HL-60 (cell line): ENCODE measurements around the gene TBC1D22A.

ENCODE experiments used
- DNase-seq, 2 experiments: peaks; one replicate each; pipeline ENCODE4 v3.0.0-alpha.2; 2010 to 2020; ENCODE audit warnings: low read depth in 1 of 2, low spot score in 1 of 2
- H3K27ac ChIP-seq: fragments of 250-450 bp; sonication (Bioruptor Pico); replicated peaks from 2 replicates; pipeline ENCODE4 v1.5.1; 2020; ENCODE audit warnings: mild to moderate bottlenecking, moderate library complexity
- H3K27me3 ChIP-seq: fragments of 250-450 bp; sonication (Bioruptor Pico); 2 replicates; pipeline ENCODE4 v1.5.1; 2021; ENCODE audit warnings: mild to moderate bottlenecking, moderate library complexity; ENCODE audit not compliant: insufficient read depth, poor library complexity, severe bottlenecking
- H3K4me3 ChIP-seq: replicated peaks from 2 replicates; pipeline ENCODE4 v1.5.1; 2011; ENCODE audit warnings: mild to moderate bottlenecking, control low read depth, low read length; ENCODE audit not compliant: insufficient read depth
- CTCF ChIP-seq: IDR thresholded peaks from one replicate; pipeline ENCODE4 v1.5.1; 2011; ENCODE audit warnings: low read length, control low read depth, inconsistent platforms; ENCODE audit not compliant: insufficient read depth
- GABPA ChIP-seq: IDR thresholded peaks from 2 replicates; pipeline ENCODE4 v1.6.1; 2012; ENCODE audit warnings: low read depth
- POLR2AphosphoS5 ChIP-seq: IDR thresholded peaks from 2 replicates; pipeline ENCODE4 v1.6.1; 2012; ENCODE audit warnings: low read depth
- REST ChIP-seq: IDR thresholded peaks from 2 replicates; pipeline ENCODE4 v1.6.1; 2012; ENCODE audit warnings: low read depth; ENCODE audit not compliant: insufficient replicate concordance
- SPI1 ChIP-seq: IDR thresholded peaks from 2 replicates; pipeline ENCODE4 v1.6.1; 2012; ENCODE audit warnings: low read depth, mild to moderate bottlenecking, borderline replicate concordance

The TBC1D22A gene

GRCh38 chr22:46969961-46970360 is 207.5 kb downstream of the TBC1D22A start:
- DNase-seq, result no peak
- no peak overlapping the region for H3K4me3 ChIP-seq
- no peak for TF ChIP-seq SPI1
- TF ChIP-seq GABPA, result no peak
- TF ChIP-seq REST, result no peak
- no peak for TF ChIP-seq CTCF
- TF ChIP-seq POLR2AphosphoS5, result no peak
- H3K27ac ChIP-seq, result no peak overlapping the region
- H3K27me3 ChIP-seq, result no peaks in the 10 kb centered on the region

- H3K27ac ChIP-seq, result no peak overlapping the region
- no peak for TF ChIP-seq POLR2AphosphoS5
- no peak for TF ChIP-seq SPI1
- TF ChIP-seq GABPA, result no peak
- no peak for TF ChIP-seq CTCF
- TF ChIP-seq REST, result no peak
- no peaks in the 10 kb centered on the region for H3K27me3 ChIP-seq
- no peak overlapping the region for H3K4me3 ChIP-seq
- DNase-seq, result no peak
These were observed 208.1 kb downstream of the TBC1D22A start for GRCh38 chr22:46970411-46971098.

- no peak overlapping the region for H3K4me3 ChIP-seq
- TF ChIP-seq GABPA, result no peak
- no peak for TF ChIP-seq CTCF
- no peak; the same call in 1 of the 2 replicates for TF ChIP-seq SPI1
- TF ChIP-seq REST, result no peak
- no peak for TF ChIP-seq POLR2AphosphoS5
- H3K27ac ChIP-seq, result no peak overlapping the region
- no peak for DNase-seq
- no peaks in the 10 kb centered on the region for H3K27me3 ChIP-seq
These were observed 208.8 kb downstream of the TBC1D22A start for GRCh38 chr22:46971099-46971763.
